HepG2 (cell line): ENCODE results near the gene TSC22D4. TPM values are rescaled to one million over a fixed set of nuclear protein-coding genes. Genes with fewer than 3 reads are reported as not detected.

Experiments
- FLYWCH1 ChIP-seq: sonication (generic); formaldehyde crosslinking; IDR thresholded peaks from 2 replicates; pipeline ENCODE4 v1.8.1; 2023; ENCODE audit warnings: mild to moderate bottlenecking, missing genetic modification reagents
- FOXK2 ChIP-seq: fragments of 450-650 bp; IDR thresholded peaks from 2 replicates; pipeline ENCODE4 v1.6.1; 2016
- MBNL3 ChIP-seq: fragments of 250-450 bp; sonication (Bioruptor Pico); conservative IDR thresholded peaks from 2 replicates; pipeline ENCODE4 v1.8.0; 2022; ENCODE audit warnings: mild to moderate bottlenecking, inconsistent platforms
- PRDM10 ChIP-seq: sonication (generic); formaldehyde crosslinking; IDR thresholded peaks from 2 replicates; pipeline ENCODE4 v1.4.0; 2020; ENCODE audit warnings: low read depth, missing genetic modification reagents
- SNRNP70 ChIP-seq: fragments of 200-400 bp; formaldehyde crosslinking; IDR thresholded peaks from 2 replicates; pipeline ENCODE4 v1.6.1; 2017; ENCODE audit warnings: mild to moderate bottlenecking, low read depth, low read length, moderate library complexity
- SP140L ChIP-seq: sonication (generic); formaldehyde crosslinking; IDR thresholded peaks from 2 replicates; pipeline ENCODE4 v1.4.0; 2020; ENCODE audit warnings: missing genetic modification reagents, borderline replicate concordance
- STAT6 ChIP-seq: sonication (generic); formaldehyde crosslinking; IDR thresholded peaks from 2 replicates; pipeline ENCODE4 v1.4.0; 2020; ENCODE audit warnings: missing genetic modification reagents, mild to moderate bottlenecking, borderline replicate concordance
- TEAD3 ChIP-seq: optimal IDR thresholded peaks from 2 replicates; pipeline ENCODE3; 2016; ENCODE audit warnings: borderline replicate concordance
- ZBTB4 ChIP-seq: sonication (generic); formaldehyde crosslinking; IDR thresholded peaks from 2 replicates; pipeline ENCODE4 v1.4.0; 2020; ENCODE audit warnings: missing genetic modification reagents, mild to moderate bottlenecking, borderline replicate concordance
- ZFP36L2 ChIP-seq: sonication (generic); formaldehyde crosslinking; IDR thresholded peaks from 2 replicates; pipeline ENCODE4 v1.4.0; 2020; ENCODE audit warnings: missing genetic modification reagents
- ZIK1 ChIP-seq: sonication (generic); formaldehyde crosslinking; IDR thresholded peaks from 2 replicates; pipeline ENCODE4 v1.5.0; 2020; ENCODE audit warnings: mild to moderate bottlenecking, low read depth, missing genetic modification reagents, borderline replicate concordance
- ZNF230 ChIP-seq: sonication (generic); formaldehyde crosslinking; IDR thresholded peaks from 2 replicates; pipeline ENCODE4 v1.4.0; 2020; ENCODE audit warnings: mild to moderate bottlenecking, missing genetic modification reagents
- ZNF232 ChIP-seq: sonication (generic); formaldehyde crosslinking; IDR thresholded peaks from 2 replicates; pipeline ENCODE4 v1.4.0; 2020; ENCODE audit warnings: missing genetic modification reagents, borderline replicate concordance
- ZNF335 ChIP-seq: sonication (generic); formaldehyde crosslinking; IDR thresholded peaks from 2 replicates; pipeline ENCODE4 v1.4.0; 2020; ENCODE audit warnings: missing genetic modification reagents
- ZNF784 ChIP-seq: sonication (generic); formaldehyde crosslinking; IDR thresholded peaks from 2 replicates; pipeline ENCODE4 v1.5.1; 2020; ENCODE audit warnings: missing genetic modification reagents, mild to moderate bottlenecking, borderline replicate concordance
- ZNF878 ChIP-seq: sonication (generic); formaldehyde crosslinking; IDR thresholded peaks from 2 replicates; pipeline ENCODE4 v1.8.1; 2023; ENCODE audit warnings: mild to moderate bottlenecking, missing genetic modification reagents, moderate library complexity
- polyA plus RNA-seq, 8 experiments: library from polyadenylated mRNA; depleted of rRNA in 3 of 8; stranded (reverse) in 7 of 8; unstranded in 1 of 8; fragments of >200 nt; fragmentation: Illumina TruSeq in 4 of 8; extraction: Trizol in 4 of 8; gene quantifications; 2 replicates each; pipeline versions ENCODE4 v1.2.1 to v1.2.3, GENCODE V29; 2011 to 2016; ENCODE audit warnings: low read depth in 4 of 8, missing spikeins in 1 of 8, mixed read lengths in 1 of 8; ENCODE audit not compliant: insufficient read depth in 1 of 8
- total RNA-seq, 5 experiments: library from RNA; depleted of rRNA; stranded (reverse); fragments of >200 nt; fragmentation: Illumina TruSeq; extraction: Trizol; gene quantifications; 2 replicates each; pipeline ENCODE4 v1.2.3, GENCODE V29; 2016; ENCODE audit warnings: low read depth in 1 of 5

The TSC22D4 gene
- total and polyA plus RNA-seq, 2 of the 13 experiments (the other 11 are each of a cell fraction or from before 2014, with no cell fraction given), result 7.7 to 8.7 TPM

DNA sequence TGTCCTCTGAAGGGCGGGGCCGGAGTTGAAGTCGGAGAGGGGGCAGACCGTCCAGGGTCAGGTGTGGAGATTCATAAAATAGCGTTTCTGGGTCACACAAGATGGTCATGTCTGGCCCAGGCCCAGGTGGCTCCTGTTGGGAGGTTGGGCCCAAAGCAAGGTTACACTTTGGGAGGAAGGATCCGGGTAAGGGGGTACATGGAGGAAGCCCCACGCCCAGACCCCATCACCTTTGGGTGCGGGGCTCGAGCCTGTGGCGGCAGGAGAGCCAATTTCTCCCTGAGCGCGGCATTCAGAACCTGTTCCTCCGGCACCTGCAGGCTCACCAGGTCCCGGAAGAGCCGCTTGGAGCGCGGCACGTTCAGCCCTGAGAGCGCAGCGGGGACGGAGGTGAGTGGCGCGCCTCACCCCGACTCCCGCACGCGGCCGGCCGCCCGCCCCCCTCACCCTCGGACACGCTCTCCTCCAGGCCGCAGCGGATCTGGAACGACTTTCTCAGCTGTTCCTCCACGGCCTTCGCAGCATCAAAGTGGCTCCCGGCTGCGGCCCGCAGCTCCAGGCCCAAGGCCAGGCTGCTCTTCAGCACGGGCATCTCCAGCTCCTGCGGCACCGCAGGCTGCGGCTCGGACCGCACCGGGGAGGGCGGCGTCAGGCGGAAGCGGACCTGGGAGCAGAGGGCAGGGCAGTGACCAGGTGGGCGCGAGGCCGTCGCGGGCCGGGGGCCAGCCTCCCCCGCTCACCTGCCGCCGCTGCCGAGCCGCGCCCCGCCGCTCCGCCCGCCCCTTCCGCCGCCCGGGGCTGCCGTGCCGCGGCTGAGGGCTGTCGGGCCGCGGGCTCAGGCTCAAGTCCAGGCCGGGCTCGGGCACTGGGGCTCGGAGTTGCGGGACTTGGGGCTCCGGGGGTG, 43.4 kb downstream of the TSC22D4 start (continued):
- TF ChIP-seq ZBTB4 (CRISPR knock-in tag) (no peak), ZNF784 (CRISPR knock-in tag) (0 out of 2 replicates have a peak, but pooled peaks have one; percentile 0), ZIK1 (CRISPR knock-in tag) (peak; percentile 61; the same call in 1 of the 2 replicates), STAT6 (CRISPR knock-in tag) (no peak), MBNL3 (CRISPR knock-in tag) (no peak), FOXK2 (no peak), PRDM10 (CRISPR knock-in tag) (no peak), FLYWCH1 (0 out of 2 replicates have a peak, but pooled peaks have one; percentile 8), ZNF335 (CRISPR knock-in tag) (no peak), ZNF230 (CRISPR knock-in tag) (no peak), SNRNP70 (0 out of 2 replicates have a peak, but pooled peaks have one; percentile 81), ZFP36L2 (no peak), ZNF232 (CRISPR knock-in tag) (0 out of 2 replicates have a peak, but pooled peaks have one; percentile 30), ZNF878 (CRISPR knock-in tag) (no peak), TEAD3 (CRISPR knock-in tag) (peak; percentile 42), SP140L (CRISPR knock-in tag) (no peak)
